ENCODE measurements around the gene FAM114A1.
"Not testable (repeated sequence)": the region's sequence is repeated elsewhere in the genome, so short reads cannot be mapped to it uniquely, and the experiment has no call there.

FAM114A1 gene

DNA sequence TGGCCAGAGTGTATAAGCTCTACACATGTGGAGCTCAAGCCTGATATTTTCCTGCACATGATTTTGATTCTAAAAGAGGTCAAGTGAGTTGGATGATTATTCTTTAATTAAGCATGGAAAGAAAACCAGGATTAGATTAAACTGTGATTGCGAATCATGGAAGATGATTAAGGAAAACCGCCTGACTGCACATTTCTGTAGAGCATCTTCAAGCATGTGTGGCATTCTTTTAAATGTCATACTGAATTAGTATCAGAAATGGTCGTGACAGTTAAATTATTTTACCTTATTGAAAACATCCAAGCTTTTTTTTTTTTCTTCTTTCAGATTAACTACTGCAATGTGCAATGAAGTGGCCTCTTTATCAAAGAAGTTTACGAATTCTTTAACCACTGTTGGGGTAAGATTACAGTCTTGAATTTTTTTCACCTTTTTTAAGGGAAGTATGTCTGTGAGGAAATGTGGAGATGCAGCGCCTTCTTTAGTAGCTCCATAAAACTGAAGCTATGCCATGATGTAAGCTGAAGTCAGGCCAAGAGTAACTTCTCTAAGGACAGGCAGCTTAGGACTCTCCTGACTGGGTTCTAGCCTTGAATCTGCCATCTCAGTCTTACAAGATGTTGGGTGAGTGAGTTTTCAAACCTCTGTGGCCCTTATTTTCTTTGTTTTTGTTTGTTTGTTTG, 67.9 kb downstream of the FAM114A1 start:
- DNase-seq (ENCODE audit: low spot score) = no peak

DNA sequence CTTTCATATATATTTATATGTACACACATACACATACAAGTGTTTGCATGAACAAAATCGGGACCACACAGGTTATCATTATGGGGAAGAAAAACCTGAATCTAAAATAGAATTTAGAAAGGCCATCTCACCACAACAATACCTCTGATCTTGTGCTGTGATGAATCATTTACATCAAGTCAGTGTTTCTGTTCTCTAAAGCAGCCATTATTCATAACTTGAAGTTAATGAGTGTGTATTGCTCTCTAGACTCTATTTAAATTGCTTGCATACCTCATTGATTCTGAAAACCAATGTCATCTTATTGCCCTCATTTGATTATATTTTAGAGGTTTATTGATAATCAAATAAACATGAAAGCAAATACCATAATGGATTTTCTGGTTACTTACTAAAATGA, 71.6 kb downstream of the FAM114A1 start:
- no peak for DNase-seq (ENCODE audit: low spot score)

DNA sequence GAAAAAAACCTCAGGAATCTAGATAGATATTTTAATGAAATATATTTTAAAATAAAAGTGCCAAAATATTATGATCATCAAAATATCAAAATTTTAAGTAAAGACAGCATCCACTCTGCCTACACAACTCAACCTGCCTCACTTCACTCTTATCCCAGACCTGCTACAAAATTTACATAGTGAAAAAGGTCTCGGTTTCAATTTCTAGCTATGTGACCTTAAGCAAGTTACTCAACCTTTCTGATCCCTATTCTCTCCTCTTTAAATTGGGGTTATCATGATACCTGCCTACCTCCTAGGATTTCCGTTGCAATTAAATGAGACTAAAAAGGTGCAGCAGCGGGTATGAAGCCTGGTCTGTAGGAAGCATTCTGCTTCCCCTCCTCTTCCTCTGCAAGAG, 72.9 kb downstream of the FAM114A1 start:
- DNase-seq (ENCODE audit: low spot score) = no peak

DNA sequence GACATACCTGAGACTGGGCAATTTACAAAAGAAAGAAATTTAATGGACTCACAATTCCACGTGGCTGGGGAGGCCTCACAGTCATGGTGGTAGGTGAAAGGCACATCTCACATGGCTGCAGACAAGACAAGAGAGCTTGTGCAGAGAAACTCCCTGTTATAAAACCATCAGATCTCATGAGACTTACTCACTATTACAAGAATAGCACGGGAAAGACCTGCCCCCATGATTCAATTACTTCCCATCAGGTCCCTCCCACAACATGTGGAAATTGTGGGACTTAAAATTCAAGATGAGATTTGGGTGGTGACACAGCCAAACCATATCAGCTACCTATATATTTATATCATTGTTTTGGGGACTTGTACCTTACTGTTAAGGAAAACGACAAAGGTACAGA, 74.3 kb downstream of the FAM114A1 start:
- DNase-seq (ENCODE audit: low spot score) = not testable (repeated sequence)

DNA sequence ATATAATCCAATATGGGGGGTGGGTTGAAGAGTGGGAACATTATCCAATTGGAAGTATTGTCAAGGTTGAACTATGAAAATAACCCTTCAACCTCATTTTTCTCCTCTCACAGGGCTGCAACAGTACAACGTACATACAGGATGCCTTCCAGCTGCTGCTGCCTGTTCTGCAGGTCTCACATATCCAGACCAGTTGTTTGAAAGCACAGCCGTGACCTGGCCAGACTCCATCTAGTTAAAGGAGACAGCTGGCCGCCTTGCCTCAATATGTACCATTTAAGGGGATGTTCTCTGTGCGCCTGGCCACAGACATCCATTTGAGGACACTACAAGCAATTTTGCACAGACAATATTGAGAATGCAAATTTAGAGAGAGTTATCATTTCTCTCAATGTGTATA, 75.7 kb downstream of the FAM114A1 start:
- DNase-seq (ENCODE audit: low spot score) = no peak

DNA sequence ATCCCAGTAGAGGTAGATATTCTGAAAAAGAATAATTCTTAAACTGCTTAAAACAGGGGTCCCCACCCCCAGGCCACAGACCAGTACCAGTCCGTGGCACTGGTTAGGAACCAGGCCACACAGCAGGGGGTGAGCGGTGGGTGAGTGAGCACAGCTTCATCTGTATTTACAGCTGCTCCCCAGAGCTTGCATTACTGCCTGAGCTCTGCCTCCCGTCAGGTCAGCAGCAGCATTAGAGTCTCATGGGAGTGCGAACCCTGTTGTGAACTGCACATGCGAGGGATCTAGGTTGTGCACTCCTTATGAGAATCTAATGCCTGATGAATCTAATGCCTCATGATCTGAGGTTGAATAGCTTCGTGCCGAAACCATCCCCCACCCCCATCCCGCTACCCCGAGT, 76.8 kb downstream of the FAM114A1 start:
- no peak for DNase-seq (ENCODE audit: low spot score)

DNA sequence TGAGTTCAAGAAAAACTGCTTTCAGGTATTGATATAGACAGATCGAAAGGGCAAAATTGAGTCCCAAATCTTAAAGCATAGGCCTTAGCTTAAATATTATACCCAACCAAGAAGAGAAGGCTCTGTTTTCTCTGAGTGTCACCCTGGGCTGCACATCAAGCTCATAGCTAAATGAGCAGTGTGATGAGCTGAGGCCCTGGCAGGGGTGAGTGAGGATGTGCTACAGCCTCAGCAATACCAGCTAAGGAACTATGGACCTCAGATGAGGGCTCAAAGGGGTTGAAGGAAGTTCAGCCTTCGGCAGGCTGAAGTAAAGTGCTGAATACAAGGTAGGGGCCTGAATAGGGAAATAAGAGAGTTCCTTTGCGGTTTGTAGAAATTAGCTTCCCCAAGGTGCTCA, 79.3 kb downstream of the FAM114A1 start:
- DNase-seq (ENCODE audit: low spot score) = no peak

DNA sequence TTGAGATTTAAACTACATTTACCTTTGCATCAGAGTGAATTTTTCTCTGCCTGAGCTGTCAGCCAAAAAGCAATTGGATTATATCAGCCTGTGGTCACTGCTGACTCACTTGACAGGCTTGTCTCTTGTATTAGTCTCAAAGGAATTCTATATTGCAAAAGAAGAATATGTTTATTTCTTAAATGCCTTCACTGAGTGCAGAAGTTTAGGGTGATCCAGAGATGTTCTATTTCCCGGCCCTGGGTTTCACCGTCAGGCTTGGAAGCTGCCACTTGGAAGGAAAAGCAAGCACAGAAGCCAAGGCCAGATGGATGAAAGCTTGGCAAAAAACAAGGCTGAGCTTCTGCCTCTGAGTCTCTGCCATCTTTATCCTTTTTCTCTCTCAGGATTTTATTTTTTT, 80.9 kb downstream of the FAM114A1 start:
- DNase-seq (ENCODE audit: low spot score) = no peak

DNA sequence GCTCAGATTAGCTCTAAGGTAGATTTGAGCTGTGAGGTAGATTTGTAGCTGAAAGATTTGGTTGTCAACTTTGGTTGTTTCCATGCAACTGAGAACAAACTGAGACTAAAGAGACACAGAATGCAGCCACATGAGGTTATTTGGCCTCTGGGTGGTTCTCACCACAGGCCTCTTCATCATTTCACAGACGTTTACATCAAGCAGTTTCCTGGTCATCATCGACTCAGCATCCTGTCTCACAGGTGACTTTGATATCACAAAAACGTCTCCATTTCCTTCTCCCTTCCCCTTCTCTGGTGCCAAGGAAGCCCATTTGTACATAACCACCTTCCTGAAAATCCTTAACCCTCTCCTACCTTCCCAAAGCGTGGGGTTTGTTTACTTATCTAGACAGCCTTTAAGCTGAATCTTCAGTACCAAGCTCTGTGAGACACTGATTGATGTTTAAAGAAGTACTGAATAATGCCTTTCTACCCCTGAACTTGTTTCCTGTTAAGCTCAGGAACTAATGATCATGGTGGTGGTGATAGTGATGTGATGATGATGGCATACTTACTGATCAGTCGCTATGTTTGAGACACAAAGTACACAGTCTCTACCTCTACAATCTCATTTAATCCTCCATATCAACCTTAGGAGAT, 81.9 kb downstream of the FAM114A1 start:
- no peak for DNase-seq (ENCODE audit: low spot score)

DNA sequence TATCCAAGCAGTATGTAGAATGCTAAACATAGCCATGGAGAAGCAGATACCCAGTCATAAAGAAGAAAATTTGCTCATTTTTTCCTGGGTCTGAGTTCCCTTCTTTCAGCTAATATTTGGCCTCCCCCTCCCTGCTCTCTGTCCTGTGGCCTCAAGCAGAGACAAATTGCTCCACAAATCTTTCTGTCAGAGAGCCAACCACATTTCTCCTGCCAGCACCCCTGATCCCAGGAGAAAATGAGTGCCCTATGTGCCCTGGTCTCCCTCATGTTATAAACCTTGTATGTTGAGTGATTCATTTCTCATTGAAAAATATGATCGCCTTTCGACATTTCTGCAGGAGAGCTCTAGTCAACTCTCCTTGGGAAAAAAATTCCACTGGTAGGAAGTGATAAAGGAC, 82.6 kb downstream of the FAM114A1 start:
- no peak for DNase-seq (ENCODE audit: low spot score)

DNA sequence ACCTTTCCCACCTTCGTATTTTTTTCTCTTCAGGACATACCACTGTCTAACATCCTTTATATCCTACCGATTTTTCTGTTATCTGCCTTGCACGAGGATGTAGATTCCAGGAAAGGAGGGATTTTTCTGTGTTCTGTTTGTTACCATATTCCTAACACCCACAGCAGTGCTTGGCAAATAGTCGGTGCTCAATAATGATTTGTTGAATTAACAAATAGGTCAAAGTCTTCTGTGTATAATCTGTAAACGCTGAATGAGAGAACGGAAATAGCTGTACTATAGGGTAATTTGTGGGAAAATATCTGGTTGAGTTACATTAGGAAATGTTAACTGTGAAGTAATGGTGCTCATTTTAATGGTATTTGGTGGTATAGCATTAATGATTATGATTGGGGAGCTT, 83.1 kb downstream of the FAM114A1 start:
- DNase-seq (ENCODE audit: low spot score) = no peak

DNA sequence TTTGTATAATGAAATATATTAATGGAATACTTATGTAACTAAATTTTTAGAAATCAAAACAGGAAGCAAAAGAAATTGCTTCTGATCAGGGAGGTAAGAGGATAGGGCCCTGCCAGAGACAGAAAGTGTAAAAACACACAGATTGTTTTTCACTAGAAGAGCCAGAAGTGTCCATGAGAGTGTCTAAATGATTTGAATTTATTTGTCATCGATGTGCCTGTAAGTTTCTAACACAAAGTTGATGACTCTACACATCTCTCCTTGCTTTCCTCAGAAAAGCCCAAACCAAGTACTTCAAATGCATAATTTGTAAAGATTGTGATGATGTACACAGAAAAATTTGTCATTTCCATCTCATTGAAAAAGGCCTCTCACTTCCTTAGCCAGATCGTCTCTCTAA, 84.0 kb downstream of the FAM114A1 start:
- DNase-seq (ENCODE audit: low spot score) = no peak

DNA sequence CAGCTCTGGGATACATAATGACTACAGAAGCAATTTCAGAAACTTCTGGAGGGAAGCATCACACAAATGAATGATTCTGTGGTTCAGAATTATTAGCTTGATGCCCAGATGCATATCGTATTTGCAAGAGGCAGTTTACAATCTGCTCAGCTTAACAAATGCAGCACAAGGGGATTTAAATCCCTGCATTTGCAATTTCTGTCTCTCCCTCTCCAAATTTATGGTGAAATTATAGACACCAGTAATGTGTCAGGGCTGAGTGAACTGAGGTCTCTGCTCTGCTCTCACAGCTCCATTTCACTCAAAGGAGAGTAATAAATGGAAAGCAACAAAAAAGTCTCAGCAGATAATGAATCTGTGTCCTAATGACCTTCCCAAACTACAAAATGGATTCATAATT, 84.4 kb downstream of the FAM114A1 start:
- DNase-seq (ENCODE audit: low spot score) = no peak

DNA sequence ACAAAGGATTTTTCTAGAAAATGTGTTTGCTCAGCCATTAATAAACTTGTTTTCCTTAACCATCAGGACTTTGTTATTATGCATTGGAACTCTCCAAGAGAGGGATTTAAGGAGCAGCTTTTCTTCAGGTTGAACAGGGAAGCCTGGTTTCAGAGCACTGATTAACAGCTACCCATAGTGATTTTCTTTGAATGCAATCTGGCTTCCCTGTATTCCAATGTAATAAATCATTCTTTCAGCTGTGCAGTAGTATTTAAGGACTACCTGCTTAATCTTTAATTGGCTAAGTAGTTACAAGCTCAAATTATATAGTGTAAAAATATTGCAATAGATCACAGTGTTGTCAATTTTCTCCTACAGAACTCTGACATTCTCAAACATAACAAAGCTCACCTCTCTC, 87.1 kb downstream of the FAM114A1 start:
- no peak for DNase-seq (ENCODE audit: low spot score)

DNA sequence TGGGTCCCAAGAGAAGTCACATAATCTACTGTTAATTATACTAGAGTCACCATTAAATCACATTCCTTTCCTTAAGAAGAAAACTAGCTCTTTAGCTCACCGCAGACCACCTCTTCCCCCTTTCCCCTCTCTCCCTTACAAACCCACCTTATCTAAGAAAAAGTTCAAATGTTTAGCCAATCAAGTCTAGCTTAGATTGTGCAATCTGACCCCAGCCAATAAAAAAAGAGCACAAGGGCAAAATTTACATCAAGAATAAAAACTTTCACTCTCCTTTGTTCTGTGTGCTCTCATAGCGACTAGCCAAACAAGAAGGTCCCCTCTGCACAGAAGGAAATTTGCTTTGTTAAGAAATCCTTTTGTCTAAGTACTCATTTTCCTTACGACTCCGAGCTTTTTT, 88.4 kb downstream of the FAM114A1 start:
- no peak for DNase-seq (ENCODE audit: low spot score)

DNA sequence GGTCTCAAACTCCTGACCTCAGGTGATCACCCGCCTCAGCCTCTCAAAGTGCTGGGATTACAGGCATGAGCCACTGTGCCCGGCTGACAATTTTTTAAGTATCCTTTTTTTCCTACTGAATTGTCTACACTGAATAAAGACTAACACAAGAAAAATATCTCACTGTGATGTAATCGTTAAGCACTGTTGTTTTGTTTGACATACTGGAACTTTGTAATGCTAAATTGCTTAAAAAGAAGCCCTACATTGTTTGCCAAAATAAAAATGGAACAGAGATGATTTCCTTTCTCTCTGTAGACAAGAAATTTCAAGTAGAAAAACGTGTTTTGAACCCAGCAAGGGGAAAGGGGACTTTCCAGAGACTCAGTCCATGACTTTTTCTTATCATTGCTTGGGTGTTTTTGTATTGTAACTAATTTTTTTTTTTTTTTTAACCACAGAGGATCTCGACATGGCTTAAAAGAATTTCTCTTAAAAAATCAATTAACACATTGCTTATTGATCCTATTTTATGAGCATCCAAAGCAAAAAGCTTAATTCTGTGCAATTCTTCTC, 89.7 kb downstream of the FAM114A1 start:
- DNase-seq (ENCODE audit: low spot score) = no peak

DNA sequence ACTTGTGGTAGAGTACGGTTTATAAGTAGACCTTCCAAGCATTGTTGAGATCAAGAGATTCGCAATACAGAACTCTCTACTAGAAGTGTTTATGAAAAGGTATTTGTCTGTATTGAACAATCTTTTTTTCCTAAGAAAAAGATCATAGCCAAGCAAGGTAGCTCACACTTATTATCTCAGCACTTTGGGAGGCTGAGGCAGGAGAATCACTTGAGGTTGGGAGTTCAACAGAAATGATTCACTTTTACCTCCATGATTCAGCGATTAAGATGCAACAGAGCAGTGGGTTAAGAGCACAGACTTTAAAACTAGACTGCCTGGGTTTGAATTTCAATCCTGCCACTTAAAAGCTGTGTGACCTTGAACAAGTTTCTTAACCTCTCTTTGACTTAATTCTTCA, 90.3 kb downstream of the FAM114A1 start:
- DNase-seq (ENCODE audit: low spot score) = no peak

DNA sequence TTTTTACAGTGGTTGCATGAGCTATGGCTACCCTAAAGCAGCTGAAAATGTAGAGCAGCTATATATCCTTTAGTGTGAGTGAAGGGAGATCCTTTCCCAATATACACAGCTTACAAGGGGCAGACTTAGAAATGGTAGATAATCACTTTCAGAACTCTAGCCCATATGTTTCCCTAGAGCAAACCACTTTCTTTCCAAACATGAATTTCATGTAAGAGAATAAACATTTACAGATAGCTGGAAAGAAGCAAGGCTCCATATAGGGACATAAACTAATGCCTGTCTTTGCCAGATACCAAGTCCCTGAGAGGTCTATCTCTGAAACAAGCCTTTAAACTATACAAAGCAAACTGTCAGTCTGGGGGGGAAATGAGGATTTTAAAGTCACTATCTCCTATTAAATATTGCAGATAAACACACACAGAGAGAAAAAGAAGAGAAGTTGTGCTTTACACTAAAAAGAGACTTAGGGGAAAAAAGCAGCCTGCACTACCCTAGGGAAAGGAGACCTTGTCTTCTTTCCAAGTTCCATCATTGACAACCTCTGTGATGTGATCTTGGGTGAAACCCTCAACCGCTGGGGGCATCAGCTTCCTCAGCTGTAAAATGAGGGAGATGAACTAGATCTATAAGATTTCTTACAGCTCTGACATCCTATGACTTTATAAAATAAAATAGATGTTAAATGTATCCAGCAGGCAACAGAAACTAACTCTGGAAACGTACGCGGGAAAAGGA, 91.0 kb downstream of the FAM114A1 start:
- DNase-seq (ENCODE audit: low spot score) = no peak

DNA sequence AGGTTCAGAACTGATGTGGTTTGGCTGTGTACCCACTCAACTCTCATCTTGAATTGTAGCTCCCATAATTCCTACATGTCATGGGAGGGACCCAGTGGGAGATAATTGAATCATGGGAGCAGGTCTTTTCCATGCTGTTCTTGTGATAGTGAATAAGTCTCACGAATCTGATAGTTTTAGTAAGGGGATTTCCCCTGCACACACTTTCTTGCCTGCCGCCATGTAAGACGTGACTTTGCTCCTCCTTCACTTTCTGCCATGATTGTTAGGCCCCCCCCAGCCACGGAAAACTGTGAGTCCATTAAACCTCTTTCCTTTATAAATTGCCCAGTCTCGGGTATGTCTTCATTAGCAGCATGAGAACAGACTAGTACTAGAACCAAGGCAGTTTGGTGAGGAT, 91.6 kb downstream of the FAM114A1 start:
- DNase-seq (ENCODE audit: low spot score) = not testable (repeated sequence)

DNA sequence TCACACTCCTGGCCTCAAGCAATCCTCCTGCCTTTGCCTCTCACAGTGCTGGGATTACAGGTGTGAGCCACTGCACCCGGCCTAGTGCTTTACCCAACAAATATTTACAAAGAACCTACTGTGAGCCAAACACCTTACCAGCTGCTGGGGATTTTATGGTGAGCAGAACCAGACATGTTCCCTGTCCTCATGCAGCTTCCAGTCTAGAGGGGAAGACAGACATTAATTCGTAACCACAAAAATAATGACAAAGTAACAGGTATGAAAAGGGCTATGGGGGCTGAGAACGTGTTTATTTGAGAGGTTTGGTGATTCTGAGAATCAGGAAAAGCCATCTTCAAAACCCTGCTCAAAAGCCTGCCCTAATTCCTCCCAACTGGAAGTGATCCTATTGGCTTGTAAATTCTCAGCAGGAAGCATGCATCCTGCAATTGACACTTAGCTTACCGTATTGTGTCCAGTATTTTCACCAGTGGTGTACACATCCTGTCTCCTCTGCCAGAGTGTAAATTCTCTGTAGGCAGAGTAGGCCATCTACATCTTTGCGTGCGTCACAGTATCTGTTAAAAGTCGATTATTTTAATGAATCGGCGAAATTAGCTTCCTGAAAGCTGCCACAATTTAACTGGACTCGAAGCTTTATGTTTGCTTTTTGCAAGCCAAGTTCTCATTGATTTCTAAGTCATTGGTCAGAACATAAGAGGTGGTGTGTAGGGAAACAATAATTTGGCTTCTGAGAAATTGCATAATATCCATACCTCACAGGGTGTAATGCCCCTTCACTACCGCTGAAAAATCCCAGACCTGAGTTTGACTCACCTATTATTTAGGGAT, 97.6 kb downstream of the FAM114A1 start:
- no peak for DNase-seq (ENCODE audit: low spot score)

DNA sequence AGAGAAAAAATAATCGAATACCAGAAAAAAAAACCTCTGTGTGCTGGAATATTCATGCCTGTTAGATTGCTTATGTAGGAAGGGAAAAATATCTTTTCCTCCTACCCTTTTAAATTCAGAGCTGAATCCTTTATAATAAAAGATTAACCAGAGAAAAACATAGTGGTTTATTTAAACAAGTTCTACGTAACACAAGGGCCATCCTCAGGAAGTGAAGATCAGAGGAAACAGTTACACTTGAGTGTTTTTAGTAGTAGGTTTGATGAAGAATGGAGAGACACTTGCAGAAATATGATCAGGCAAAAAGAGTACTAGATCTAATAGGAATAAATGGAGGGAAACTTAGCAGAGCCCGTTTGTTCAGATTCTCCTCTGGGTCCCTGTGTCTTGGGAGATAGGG, 98.3 kb downstream of the FAM114A1 start:
- DNase-seq (ENCODE audit: low spot score) = no peak
